Measurements from ENCODE around the gene ARHGEF17.

DNA sequence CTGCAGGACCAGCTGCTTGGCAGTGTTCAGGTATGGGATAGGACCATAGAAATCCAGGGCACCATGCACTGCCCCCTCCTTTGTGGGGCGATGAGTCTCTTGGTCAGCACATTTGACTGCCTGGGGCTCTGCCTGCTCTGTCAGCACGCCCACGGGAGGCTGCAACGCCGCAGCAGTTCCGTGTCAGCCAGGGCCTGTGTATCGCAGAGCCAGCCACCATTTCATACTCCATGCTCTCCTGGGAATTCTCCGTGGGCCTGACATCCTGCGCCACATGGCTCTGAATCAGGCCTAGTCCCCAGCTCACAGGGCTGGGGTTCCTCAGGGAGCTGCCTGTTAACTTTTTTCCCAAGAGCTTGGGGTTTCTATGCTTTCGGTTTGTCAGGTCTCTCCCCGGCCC lies 51.3 kb downstream of the ARHGEF17 start:
- TF ChIP-seq, protein P1, sequence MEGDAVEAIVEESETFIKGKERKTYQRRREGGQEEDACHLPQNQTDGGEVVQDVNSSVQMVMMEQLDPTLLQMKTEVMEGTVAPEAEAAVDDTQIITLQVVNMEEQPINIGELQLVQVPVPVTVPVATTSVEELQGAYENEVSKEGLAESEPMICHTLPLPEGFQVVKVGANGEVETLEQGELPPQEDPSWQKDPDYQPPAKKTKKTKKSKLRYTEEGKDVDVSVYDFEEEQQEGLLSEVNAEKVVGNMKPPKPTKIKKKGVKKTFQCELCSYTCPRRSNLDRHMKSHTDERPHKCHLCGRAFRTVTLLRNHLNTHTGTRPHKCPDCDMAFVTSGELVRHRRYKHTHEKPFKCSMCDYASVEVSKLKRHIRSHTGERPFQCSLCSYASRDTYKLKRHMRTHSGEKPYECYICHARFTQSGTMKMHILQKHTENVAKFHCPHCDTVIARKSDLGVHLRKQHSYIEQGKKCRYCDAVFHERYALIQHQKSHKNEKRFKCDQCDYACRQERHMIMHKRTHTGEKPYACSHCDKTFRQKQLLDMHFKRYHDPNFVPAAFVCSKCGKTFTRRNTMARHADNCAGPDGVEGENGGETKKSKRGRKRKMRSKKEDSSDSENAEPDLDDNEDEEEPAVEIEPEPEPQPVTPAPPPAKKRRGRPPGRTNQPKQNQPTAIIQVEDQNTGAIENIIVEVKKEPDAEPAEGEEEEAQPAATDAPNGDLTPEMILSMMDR (IDR thresholded peaks at IDR 0.05; ENCODE audit: low read depth, low read length, poor library complexity, severe bottlenecking) = no peak
- TF ChIP-seq EZH2phosphoT487 (IDR thresholded peaks at IDR 0.05; ENCODE audit: borderline replicate concordance, low read length) = no peak
